HG03439 (cell line): ENCODE results near the gene FDX1.

Source experiments
- ATAC-seq: cut with Tn5 transposase; IDR thresholded peaks from one replicate; pipeline ENCODE4 v1.9.1; 2021; ENCODE audit warnings: mild to moderate bottlenecking, moderate library complexity; ENCODE audit not compliant: unreplicated experiment

The FDX1 gene

DNA sequence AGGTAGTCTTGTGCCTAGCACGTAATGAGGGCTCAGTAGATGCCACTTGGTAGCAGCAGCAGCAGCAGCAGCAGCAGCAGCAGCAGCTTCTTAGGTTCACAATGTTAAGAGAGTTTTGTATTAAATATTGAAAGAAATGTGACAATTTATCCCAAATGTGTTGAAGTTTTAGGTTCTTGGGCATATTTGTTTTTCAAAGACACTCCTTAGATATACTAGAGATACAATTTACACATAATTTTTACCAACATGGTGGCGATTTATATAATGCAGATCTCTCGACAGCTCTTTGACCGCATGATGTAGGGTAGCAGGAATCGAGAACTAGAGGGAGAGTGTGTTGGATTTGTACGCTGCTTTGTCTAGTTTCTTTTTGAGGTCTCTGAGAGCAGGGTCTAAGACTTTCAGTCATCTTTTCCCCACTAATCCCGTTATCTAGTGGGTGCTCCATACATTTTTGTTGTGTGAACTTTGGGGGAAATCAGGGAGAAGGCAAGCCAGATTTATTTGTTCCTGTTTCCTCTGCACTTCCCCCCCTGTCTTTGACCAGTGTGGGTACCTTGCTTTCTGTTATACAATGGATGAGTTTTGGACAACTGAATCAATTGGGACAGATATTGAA lies 1.4 kb downstream of the FDX1 start:
- ATAC-seq = no peak

DNA sequence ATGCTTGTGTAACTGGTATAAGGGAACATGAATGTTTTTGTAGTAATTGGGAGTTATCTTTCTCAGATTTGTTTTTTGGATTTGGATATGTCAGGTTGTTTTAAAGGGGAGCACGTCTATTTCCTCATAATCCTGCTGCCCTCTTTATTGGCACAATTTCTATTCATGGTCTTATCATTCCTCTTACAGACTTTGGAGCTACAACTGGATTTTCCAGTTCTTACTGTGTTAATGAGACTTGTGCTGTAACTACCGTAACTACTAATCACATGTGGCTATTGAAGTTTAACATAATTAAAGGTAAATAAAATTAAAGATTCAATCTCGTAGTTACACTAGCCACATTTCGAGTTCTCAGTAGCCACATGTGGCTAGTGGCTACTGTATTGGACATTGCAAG lies 1.9 kb downstream of the FDX1 start:
- no peak for ATAC-seq

- ATAC-seq = no peak
Measured at GRCh38 chr11:110432713-110433392, 3.1 kb downstream of the FDX1 start.

DNA sequence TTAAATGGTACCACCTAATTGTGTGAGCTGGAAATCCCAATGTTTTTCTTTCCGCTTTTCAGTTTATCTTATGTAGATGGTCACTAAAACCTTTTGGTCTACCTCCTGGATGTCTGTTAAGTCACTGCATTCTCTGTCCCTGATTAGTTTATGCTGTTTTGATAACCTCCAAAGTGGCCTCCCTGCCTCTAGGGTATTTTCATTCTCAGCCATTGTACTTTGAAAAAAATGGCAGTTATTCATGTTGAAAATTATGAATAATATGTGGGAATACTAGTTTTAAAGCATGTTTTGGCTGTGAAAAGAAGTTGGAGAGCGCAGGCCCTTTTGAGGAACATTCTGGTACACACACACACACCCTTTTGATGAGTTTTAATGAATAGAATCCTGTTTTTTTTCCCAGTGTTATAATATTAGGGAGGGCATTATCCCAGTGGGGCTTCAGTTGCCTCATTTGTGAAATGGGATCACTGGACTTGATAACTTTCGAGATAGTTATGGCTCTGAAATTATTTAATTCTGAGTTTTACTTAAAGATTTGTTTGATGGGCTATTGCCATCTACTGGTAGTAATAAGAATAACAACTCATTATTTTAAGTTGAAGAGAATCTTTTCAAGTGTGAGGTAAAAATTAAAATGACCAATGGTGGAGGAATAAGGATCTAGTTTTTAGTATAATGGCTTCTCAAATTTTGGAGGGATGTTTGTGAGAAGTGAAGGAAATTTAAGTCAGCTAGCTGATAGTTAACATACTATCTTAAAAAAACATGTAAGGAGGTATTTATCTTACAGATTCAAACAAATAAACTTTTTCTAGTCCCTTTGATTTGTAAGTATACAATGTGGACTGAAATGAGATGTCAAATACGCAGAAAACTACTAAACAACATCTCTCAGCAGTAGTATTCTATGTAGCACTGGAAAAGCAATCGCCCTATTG lies 3.9 kb downstream of the FDX1 start:
- no peak for ATAC-seq

GRCh38 chr11:110434952-110435779 lies 5.4 kb downstream of the FDX1 start:
- no peak for ATAC-seq

GRCh38 chr11:110435780-110436717 lies 6.3 kb downstream of the FDX1 start:
- no peak for ATAC-seq

- ATAC-seq = no peak
Measured at GRCh38 chr11:110438017-110438416, 8.3 kb downstream of the FDX1 start.

GRCh38 chr11:110445437-110445836 lies 15.7 kb downstream of the FDX1 start:
- ATAC-seq = no peak

DNA sequence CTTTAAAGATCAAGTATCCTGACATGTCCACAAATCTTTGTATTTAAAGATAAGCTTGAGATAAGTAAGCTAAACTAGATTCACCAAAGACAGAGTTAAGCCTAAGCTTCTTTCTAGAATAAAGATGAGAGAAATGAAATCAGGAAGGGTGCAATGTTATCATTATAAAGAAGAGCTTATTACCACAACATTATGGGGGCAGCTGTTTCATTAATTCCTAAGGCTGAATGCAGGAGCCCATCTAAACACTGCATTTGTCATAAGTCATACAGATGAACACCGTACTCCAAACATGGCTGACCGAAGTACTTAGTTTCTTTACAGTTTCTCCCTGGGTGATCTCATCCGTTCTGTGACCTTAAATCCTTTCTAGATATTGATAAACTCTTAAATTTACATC lies 16.3 kb downstream of the FDX1 start:
- ATAC-seq = no peak

DNA sequence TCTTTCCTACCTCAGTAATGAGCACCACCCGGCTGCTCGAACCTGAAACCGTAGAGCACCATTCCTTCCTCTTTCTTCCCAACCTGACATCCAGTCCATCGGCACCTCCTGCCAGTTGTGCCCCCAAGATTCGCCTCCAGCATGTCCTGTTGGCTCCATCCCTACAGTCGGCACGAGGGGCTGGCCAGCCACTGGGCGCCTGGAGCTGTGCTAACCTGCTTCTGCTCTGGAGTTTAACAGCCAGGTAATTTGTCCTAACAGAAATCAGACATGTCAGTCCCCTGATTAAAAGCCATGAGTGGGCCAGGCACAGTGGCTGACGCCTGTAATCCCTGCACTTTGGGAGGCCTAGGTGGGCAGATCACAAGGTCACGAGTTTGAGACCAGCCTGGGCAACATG lies 16.8 kb downstream of the FDX1 start:
- no peak for ATAC-seq

DNA sequence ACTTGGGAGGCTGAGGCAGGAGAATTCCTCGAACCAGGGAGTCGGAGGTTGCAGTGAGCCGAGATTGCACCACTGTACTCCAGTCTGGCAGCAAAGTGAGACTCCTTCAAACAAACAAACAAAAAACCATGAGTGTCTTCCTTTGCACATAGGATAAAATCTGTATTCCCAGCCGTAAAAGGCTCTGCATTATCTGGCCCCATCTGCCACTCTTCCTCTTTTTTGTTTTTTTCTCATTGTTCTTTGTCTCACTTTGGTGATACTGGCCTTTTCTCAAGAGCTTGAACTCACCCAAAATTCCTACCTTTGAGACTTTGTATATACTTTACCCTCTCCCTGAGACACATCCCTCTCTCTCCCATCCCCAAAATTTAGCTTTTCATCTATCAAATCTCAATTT lies 17.6 kb downstream of the FDX1 start:
- ATAC-seq = no peak

- no peak for ATAC-seq
Measured at GRCh38 chr11:110447897-110448745, 18.4 kb downstream of the FDX1 start.

- no peak for ATAC-seq
Measured at GRCh38 chr11:110450246-110450645, 20.5 kb downstream of the FDX1 start.

DNA sequence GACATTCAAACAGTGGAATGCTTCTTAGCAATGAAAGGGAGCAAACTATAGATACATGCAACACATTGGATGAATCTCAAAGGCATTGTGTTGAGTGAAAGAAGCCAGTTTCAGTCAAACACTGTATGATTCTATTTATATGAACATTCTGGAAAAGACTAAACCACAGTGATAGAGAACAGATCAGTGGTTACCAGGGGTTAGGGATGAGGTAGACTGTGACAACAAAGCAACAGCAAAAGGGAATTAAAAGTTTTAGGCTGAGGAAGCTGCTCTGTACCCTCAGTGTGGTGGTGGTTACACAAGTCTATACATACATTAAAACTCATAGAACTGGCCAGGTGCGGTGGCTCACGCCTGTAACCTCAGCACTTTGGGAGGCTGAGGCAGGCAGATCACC lies 23.0 kb downstream of the FDX1 start:
- no peak for ATAC-seq

- peak; percentile 82 for ATAC-seq
Measured at GRCh38 chr11:110453684-110454354, 24.1 kb downstream of the FDX1 start.

- no peak for ATAC-seq
Measured at GRCh38 chr11:110454609-110455008, 24.9 kb downstream of the FDX1 start.

GRCh38 chr11:110455718-110456117 lies 26.0 kb downstream of the FDX1 start:
- ATAC-seq = peak; percentile 48

DNA sequence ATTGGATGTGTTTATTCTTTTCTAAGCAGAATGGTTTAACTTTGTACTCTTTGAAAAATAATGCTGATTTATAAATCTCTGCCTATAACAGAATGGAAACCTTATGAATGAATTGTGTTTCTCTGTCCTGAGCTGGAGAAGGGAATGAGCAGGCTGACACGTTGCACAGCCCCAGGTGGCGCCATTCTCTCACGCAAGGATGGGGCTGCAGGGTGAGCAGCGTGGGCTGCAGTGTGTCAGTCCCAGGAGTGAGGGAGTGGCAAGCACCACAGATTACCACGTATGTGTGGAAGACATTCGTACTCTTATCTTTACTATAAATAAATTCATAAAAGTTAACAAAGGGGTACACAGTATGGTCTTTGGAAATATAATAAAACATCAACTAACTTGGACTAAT lies 33.4 kb downstream of the FDX1 start:
- ATAC-seq = no peak
